Colonic mucosa (tissue), 4 donors: ENCODE results near the gene SLC12A3. TPM values are rescaled to one million over a fixed set of nuclear protein-coding genes. Genes with fewer than 3 reads are reported as not detected.

ENCODE experiments used
- DNase-seq: peaks from one replicate; pipeline ENCODE4 v3.0.0-alpha.2; 2020
- H3K27ac ChIP-seq: fragments of 200-600 bp; one replicate; pipeline ENCODE4 v1.8.0; 2021
- H3K27me3 ChIP-seq: fragments of 200-600 bp; one replicate; pipeline ENCODE4 v1.8.0; 2021
- H3K36me3 ChIP-seq: fragments of 200-600 bp; one replicate; pipeline ENCODE4 v1.8.0; 2021
- H3K4me1 ChIP-seq: fragments of 200-600 bp; one replicate; pipeline ENCODE4 v1.8.0; 2021; ENCODE audit warnings: mild to moderate bottlenecking
- H3K4me3 ChIP-seq: fragments of 200-600 bp; one replicate; pipeline ENCODE4 v1.8.0; 2021
- H3K9ac ChIP-seq, 2 donors: one replicate each; pipeline ENCODE4 v1.7.0; 2013; ENCODE audit warnings: control low read depth in 2 of 2, low read depth in 2 of 2, low read length in 2 of 2
- H3K9me3 ChIP-seq: fragments of 200-600 bp; one replicate; pipeline ENCODE4 v1.8.0; 2021
- CTCF ChIP-seq: fragments of 200-600 bp; IDR thresholded peaks from one replicate; pipeline ENCODE4 v1.8.0; 2022; ENCODE audit warnings: antibody characterized with exemption, mild to moderate bottlenecking
- intact Hi-C: fragments of 100-400 bp; cut with DNase I; formaldehyde crosslinking; loops from one replicate; pipeline ENCODE4 v1.14.1; 2022
- microRNA-seq: library from miRNA; unstranded; fragments of <30 nt; microRNA quantifications from one replicate; pipeline ENCODE4, GENCODE V29; 2019
- total RNA-seq, 2 donors: library from RNA; stranded (reverse); fragmentation: NEBNext Ultra II Directional in 1 of 2; extraction: Animal tissue kit (Norgen Biotek cat#: 25700) in 1 of 2; gene quantifications; one replicate each; pipeline ENCODE4 v1.2.1, GENCODE V29; 2021
- donor health status: healthy.
- donor health status: DM: no; HTN: no; CAD: no.
- donor health status: DM: no; HTN: no; CAD: no.

The SLC12A3 gene
- total RNA-seq, 2 donors from 2014 or later: not detected

GRCh38 chr16:56956756-56957155 lies 91.7 kb downstream of the SLC12A3 start:
- TF ChIP-seq CTCF: no peak
- intact Hi-C loops: no loop called here
- H3K27ac ChIP-seq: no peak overlapping the region
- H3K9me3 ChIP-seq: no peaks in the 10 kb centered on the region
- H3K9ac ChIP-seq: no peak overlapping the region
- DNase-seq: no peak
- H3K27me3 ChIP-seq: no peaks in the 10 kb centered on the region
- H3K4me1 ChIP-seq: no peaks in the 10 kb centered on the region
- H3K4me3 ChIP-seq: no peak overlapping the region
- no peaks in the 10 kb centered on the region for H3K36me3 ChIP-seq

- Histone ChIP-seq H3K36me3 (no peaks in the 10 kb centered on the region), H3K4me3 (no peak overlapping the region), H3K9ac (no peak overlapping the region), H3K4me1 (no peaks in the 10 kb centered on the region), H3K9me3 (no peaks in the 10 kb centered on the region), H3K27ac (no peak overlapping the region), H3K27me3 (no peaks in the 10 kb centered on the region)
- TF ChIP-seq CTCF: no peak
- DNase-seq: no peak
- intact Hi-C loops: loop anchor here (5.0 to 10.0 kb wide), 3 partner anchors 82 to 207 kb away; no protein-coding TSS in a partner anchor
Measured at GRCh38 chr16:56960681-56961281, 95.8 kb downstream of the SLC12A3 start.

- Histone ChIP-seq H3K9ac (no peak overlapping the region), H3K4me3 (no peak overlapping the region), H3K27me3 (no peaks in the 10 kb centered on the region), H3K36me3 (no peaks in the 10 kb centered on the region), H3K9me3 (no peaks in the 10 kb centered on the region), H3K27ac (no peak overlapping the region), H3K4me1 (no peaks in the 10 kb centered on the region)
- DNase-seq: no peak
- intact Hi-C loops: loop anchor here (5.0 to 10.0 kb wide), 3 partner anchors 81 to 206 kb away; no protein-coding TSS in a partner anchor
- TF ChIP-seq CTCF: no peak
Measured at GRCh38 chr16:56961386-56961785, 96.4 kb downstream of the SLC12A3 start.

GRCh38 chr16:56961851-56962281 lies 96.9 kb downstream of the SLC12A3 start, which contains the start of gene CETP:
Gene CETP (plus strand): TSS chr16:56961950. CDS start chr16:56961980, 30 bp downstream.
- TF ChIP-seq CTCF: no peak
- no peaks in the 10 kb centered on the region for H3K36me3 ChIP-seq
- no peak for DNase-seq
- no peak within 1 kb of the TSS for H3K4me3 ChIP-seq
- intact Hi-C loops: loop anchor here (5.0 to 10.0 kb wide), 3 partner anchors 80 to 205 kb away; no protein-coding TSS in a partner anchor
- no peaks in the 10 kb centered on the region for H3K27me3 ChIP-seq
- H3K27ac ChIP-seq: no peak within 1 kb of the TSS
- no peak within 1 kb of the TSS for H3K9ac ChIP-seq
- H3K9me3 ChIP-seq: no peaks in the 10 kb centered on the region
- H3K4me1 ChIP-seq: no peaks in the 10 kb centered on the region

GRCh38 chr16:56964243-56965148 lies 99.5 kb downstream of the SLC12A3 start:
- TF ChIP-seq CTCF: peak; percentile 95
- no peaks in the 10 kb centered on the region for H3K36me3 ChIP-seq
- intact Hi-C loops: loop anchor here (5.0 to 10.0 kb wide), 3 partner anchors 78 to 203 kb away; no protein-coding TSS in a partner anchor
- no peak overlapping the region for H3K4me3 ChIP-seq
- H3K27ac ChIP-seq: no peak overlapping the region
- H3K27me3 ChIP-seq: no peaks in the 10 kb centered on the region
- H3K9me3 ChIP-seq: no peaks in the 10 kb centered on the region
- no peak overlapping the region for H3K9ac ChIP-seq
- no peaks in the 10 kb centered on the region for H3K4me1 ChIP-seq
- DNase-seq: peak; percentile 98

Small RNA genes lying within 50 kb of the gene (microRNA-seq; reads per million reads assigned to microRNA genes)
- gene MIR138-2 (21.0 reads per million, percentile 28 among the genes with 10 or more reads in this experiment), gene MIR6863 (not detected)

Other genes starting within 250 kb of the SLC12A3 start
- gene MT1E, start 239.4 kb upstream of the SLC12A3 start, total RNA-seq: 100 to 1,000 TPM; 251 to 359 TPM
- 10 to 100 TPM; 19.0 to 21.2 TPM for gene MT1M, start 232.5 kb upstream of the SLC12A3 start, total RNA-seq
- gene MT1A, start 226.5 kb upstream of the SLC12A3 start, total RNA-seq: 10 to 100 TPM in 1 of 2 donors, 1 to 10 TPM in 1; 5.5 to 10.2 TPM
- not detected for gene MT1B, start 213.3 kb upstream of the SLC12A3 start, total RNA-seq
- gene MT1F, start 207.2 kb upstream of the SLC12A3 start, total RNA-seq: 10 to 100 TPM; 35.5 to 40.0 TPM
- 100 to 1,000 TPM; 243 to 995 TPM for gene MT1G, start 197.1 kb upstream of the SLC12A3 start, total RNA-seq
- 100 to 1,000 TPM in 1 of 2 donors, 10 to 100 TPM in 1; 43.8 to 180 TPM for gene MT1H, start 195.4 kb upstream of the SLC12A3 start, total RNA-seq
- gene MT1X, start 182.7 kb upstream of the SLC12A3 start, total RNA-seq: 100 to 1,000 TPM; 112 to 149 TPM
- gene NUP93, start 135.1 kb upstream of the SLC12A3 start, total RNA-seq: 10 to 100 TPM; 33.0 to 79.2 TPM
- 100 to 1,000 TPM; 130 to 194 TPM for gene HERPUD1, start 66.9 kb downstream of the SLC12A3 start, total RNA-seq
- gene CETP, start 96.7 kb downstream of the SLC12A3 start, total RNA-seq: not detected
- gene NLRC5, start 124.3 kb downstream of the SLC12A3 start, total RNA-seq: 10 to 100 TPM; 78.1 to 79.7 TPM
- gene CPNE2, start 227.4 kb downstream of the SLC12A3 start, total RNA-seq: 10 to 100 TPM; 38.6 to 53.3 TPM